GM12874 (cell line): ENCODE measurements around the gene ARHGAP24.

Experiments
- TF ChIP-seq, protein P1 (sequence below): IDR thresholded peaks from 2 replicates; pipeline ENCODE4 v1.5.1; 2011; ENCODE audit warnings: low read depth, mild to moderate bottlenecking, control low read depth, low read length, moderate library complexity; ENCODE audit not compliant: insufficient read depth

ARHGAP24 gene

GRCh38 chr4:85873566-85873965, 398.6 kb downstream of the ARHGAP24 start:
- TF ChIP-seq, protein P1, sequence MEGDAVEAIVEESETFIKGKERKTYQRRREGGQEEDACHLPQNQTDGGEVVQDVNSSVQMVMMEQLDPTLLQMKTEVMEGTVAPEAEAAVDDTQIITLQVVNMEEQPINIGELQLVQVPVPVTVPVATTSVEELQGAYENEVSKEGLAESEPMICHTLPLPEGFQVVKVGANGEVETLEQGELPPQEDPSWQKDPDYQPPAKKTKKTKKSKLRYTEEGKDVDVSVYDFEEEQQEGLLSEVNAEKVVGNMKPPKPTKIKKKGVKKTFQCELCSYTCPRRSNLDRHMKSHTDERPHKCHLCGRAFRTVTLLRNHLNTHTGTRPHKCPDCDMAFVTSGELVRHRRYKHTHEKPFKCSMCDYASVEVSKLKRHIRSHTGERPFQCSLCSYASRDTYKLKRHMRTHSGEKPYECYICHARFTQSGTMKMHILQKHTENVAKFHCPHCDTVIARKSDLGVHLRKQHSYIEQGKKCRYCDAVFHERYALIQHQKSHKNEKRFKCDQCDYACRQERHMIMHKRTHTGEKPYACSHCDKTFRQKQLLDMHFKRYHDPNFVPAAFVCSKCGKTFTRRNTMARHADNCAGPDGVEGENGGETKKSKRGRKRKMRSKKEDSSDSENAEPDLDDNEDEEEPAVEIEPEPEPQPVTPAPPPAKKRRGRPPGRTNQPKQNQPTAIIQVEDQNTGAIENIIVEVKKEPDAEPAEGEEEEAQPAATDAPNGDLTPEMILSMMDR: no peak

- TF ChIP-seq, protein P1: no peak
Observed at GRCh38 chr4:85879518-85879917, 404.6 kb downstream of the ARHGAP24 start.

- TF ChIP-seq, protein P1: no peak
Observed at GRCh38 chr4:85883180-85883579, 408.2 kb downstream of the ARHGAP24 start.

DNA sequence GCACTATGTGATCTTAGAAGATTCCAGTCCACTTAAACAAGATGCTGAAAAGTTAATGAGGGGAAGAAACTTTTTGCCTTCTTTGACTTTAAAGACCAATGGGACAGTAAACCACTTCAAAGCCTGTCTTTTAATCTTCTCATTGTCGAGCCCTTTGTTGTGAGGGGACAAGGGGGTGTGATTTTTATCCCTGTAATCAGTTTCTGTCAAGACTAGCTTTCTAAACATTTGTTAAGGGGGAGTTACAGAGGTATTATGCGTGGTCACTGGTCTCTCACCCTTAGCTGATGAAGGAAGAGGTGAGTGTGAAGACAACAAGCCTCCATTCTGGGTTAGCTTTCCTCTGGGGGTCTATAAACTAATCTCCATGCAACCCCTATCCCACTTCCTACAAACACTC, 409.3 kb downstream of the ARHGAP24 start:
- TF ChIP-seq, protein P1: no peak

DNA sequence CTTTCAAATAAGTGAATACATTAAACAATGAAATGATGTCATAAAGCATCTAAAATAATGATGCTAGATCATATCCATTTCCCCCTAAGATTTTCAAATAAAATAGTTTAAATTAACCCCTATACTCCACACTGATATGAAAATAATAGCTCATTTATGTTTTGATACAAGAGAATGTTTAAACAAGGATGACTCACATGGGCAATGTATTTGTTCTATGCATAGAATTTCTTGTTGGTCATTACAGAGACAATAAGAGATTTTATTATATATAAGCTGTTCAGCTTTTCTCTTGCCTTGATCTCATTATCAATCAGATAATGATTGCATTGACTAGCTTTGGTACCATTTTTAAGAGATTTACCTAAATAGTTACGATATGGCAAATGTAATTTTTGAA, 411.7 kb downstream of the ARHGAP24 start:
- TF ChIP-seq, protein P1: no peak

GRCh38 chr4:85889314-85889713, 414.4 kb downstream of the ARHGAP24 start:
- TF ChIP-seq, protein P1: no peak

DNA sequence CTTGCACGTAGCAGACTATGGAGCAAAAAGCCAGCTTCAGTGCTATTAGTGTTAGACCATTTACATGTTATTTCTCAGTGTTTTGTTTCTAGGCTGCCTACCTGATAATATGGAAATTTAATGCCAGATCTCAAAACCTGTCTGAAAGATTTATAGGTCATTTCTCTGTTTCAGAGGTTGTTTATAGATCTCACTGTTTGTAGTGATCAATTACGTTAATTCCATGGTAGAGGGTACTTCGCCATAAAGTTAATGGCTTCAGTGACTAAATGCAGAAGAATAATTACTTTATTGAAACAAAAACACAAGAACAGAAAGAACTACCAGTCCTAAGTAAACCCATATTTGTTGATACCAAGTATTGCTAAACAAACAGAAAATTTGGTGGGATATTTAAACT, 420.8 kb downstream of the ARHGAP24 start:
- TF ChIP-seq, protein P1: no peak

- TF ChIP-seq, protein P1: no peak
Observed at GRCh38 chr4:85898231-85898630, 423.3 kb downstream of the ARHGAP24 start.
